IMR-90 (cell line): ENCODE data around the gene NEIL1. TPM values are rescaled to one million over a fixed set of nuclear protein-coding genes. Genes with fewer than 3 reads are reported as not detected.

Experiments
- ATAC-seq: fragments of 200-7000 bp; cut with Tn5 transposase; 2 replicates; pipeline ENCODE4 v1.9.1; 2020; ENCODE audit warnings: low read depth, mild to moderate bottlenecking, moderate library complexity
- BruUV-seq: library from RNA; stranded (reverse); fragments of 400-500 nt; replicated peaks from 2 replicates; lab custom pipeline; 2021; lab: Mats Ljungman, UMichigan
- CTCF ChIA-PET: fragments of 300-600 bp; formaldehyde crosslinking; extraction: SDS; loops from one replicate; lab custom pipeline; 2021; ENCODE audit warnings: antibody characterized with exemption; lab: Yijun Ruan, JAX
- POLR2A ChIA-PET: fragments of 300-600 bp; sonication (Branson Sonifier 250); formaldehyde crosslinking; loops from one replicate; lab custom pipeline; 2022; ENCODE audit warnings: antibody characterized with exemption; ENCODE audit not compliant: unreplicated experiment; lab: Charles Lee
- DNase-seq: peaks from one replicate; pipeline ENCODE4 v3.0.0; 2013
- H2AFZ ChIP-seq: replicated peaks from 2 replicates; pipeline ENCODE3; 2013; ENCODE audit warnings: low read length, mild to moderate bottlenecking; ENCODE audit not compliant: poor library complexity
- H2AK5ac ChIP-seq: 2 replicates; pipeline ENCODE4 v1.6.1; 2013; ENCODE audit warnings: low read depth, low read length, inconsistent platforms
- H2AK9ac ChIP-seq: replicated peaks from 2 replicates; pipeline ENCODE3; 2013; ENCODE audit warnings: mild to moderate bottlenecking, low read depth, low read length, moderate library complexity; ENCODE audit not compliant: poor library complexity
- H2BK120ac ChIP-seq: 2 replicates; pipeline ENCODE4 v1.6.1; 2013; ENCODE audit warnings: low read depth, low read length, inconsistent platforms
- H2BK15ac ChIP-seq: 3 replicates; pipeline ENCODE4 v1.6.1; 2013; ENCODE audit warnings: low read depth, low read length, inconsistent platforms
- H2BK20ac ChIP-seq: 2 replicates; pipeline ENCODE4 v1.6.1; 2013; ENCODE audit warnings: low read depth, mild to moderate bottlenecking, inconsistent platforms, low read length, moderate library complexity
- H2BK5ac ChIP-seq: 2 replicates; pipeline ENCODE4 v1.6.1; 2013; ENCODE audit warnings: mild to moderate bottlenecking, low read depth, low read length, inconsistent platforms; ENCODE audit not compliant: poor library complexity, severe bottlenecking
- H3K14ac ChIP-seq: replicated peaks from 2 replicates; pipeline ENCODE4 v1.6.1; 2013; ENCODE audit warnings: low read depth, low read length, inconsistent platforms
- H3K18ac ChIP-seq: 2 replicates; pipeline ENCODE4 v1.6.1; 2013; ENCODE audit warnings: low read depth, low read length, control low read depth
- H3K23ac ChIP-seq: 2 replicates; pipeline ENCODE4 v1.6.1; 2013; ENCODE audit warnings: low read depth, low read length, inconsistent platforms
- H3K27ac ChIP-seq: 2 replicates; pipeline ENCODE4 v1.5.1; 2013; ENCODE audit warnings: mild to moderate bottlenecking, control low read depth, low read length; ENCODE audit not compliant: insufficient read depth
- H3K27me3 ChIP-seq: 2 replicates; pipeline ENCODE4 v1.6.1; 2013; ENCODE audit warnings: low read length; ENCODE audit not compliant: control insufficient read depth, insufficient read depth
- H3K36me3 ChIP-seq: 2 replicates; pipeline ENCODE4 v1.6.1; 2013; ENCODE audit warnings: low read length, mixed read lengths; ENCODE audit not compliant: control insufficient read depth, insufficient read depth
- H3K4ac ChIP-seq: 2 replicates; pipeline ENCODE4 v1.6.1; 2013; ENCODE audit warnings: low read depth, low read length, inconsistent platforms
- H3K4me1 ChIP-seq: 2 replicates; pipeline ENCODE4 v1.6.1; 2013; ENCODE audit warnings: low read length, mixed read lengths; ENCODE audit not compliant: control insufficient read depth, insufficient read depth
- H3K4me2 ChIP-seq: 2 replicates; pipeline ENCODE4 v1.6.1; 2013; ENCODE audit warnings: low read depth, mild to moderate bottlenecking, control low read depth, low read length, moderate library complexity
- H3K4me3 ChIP-seq: 2 replicates; pipeline ENCODE4 v1.5.1; 2013; ENCODE audit warnings: low read depth, mild to moderate bottlenecking, control low read depth, low read length, moderate library complexity; ENCODE audit not compliant: insufficient read depth
- H3K56ac ChIP-seq: 2 replicates; pipeline ENCODE4 v1.6.1; 2013; ENCODE audit warnings: low read length, inconsistent platforms; ENCODE audit not compliant: insufficient read depth; ENCODE audit errors: extremely low read depth
- H3K79me1 ChIP-seq, 2 experiments: 2 replicates each; pipeline ENCODE4 v1.6.1; 2013; ENCODE audit warnings: low read length in 2 of 2, inconsistent platforms in 1 of 2, low read depth in 1 of 2
- H3K9ac ChIP-seq: 2 replicates; pipeline ENCODE4 v1.6.1; 2013; ENCODE audit warnings: low read depth, low read length, control low read depth
- H3K9me1 ChIP-seq: 2 replicates; pipeline ENCODE4 v1.6.1; 2013; ENCODE audit warnings: low read length, inconsistent platforms; ENCODE audit not compliant: insufficient read depth
- H3K9me3 ChIP-seq: 2 replicates; pipeline ENCODE4 v1.6.1; 2013; ENCODE audit warnings: low read length; ENCODE audit not compliant: control insufficient read depth, insufficient read depth
- H4K20me1 ChIP-seq: 2 replicates; pipeline ENCODE4 v1.6.1; 2013; ENCODE audit warnings: low read length, inconsistent platforms; ENCODE audit not compliant: insufficient read depth
- H4K5ac ChIP-seq: 2 replicates; pipeline ENCODE4 v1.6.1; 2013; ENCODE audit warnings: mild to moderate bottlenecking, low read depth, low read length, control low read depth
- H4K8ac ChIP-seq, 2 experiments: 2 replicates each; pipeline ENCODE4 v1.6.1; 2013; ENCODE audit warnings: low read depth in 2 of 2, low read length in 2 of 2, control low read depth in 1 of 2, inconsistent platforms in 1 of 2
- H4K91ac ChIP-seq: 2 replicates; pipeline ENCODE4 v1.6.1; 2013; ENCODE audit warnings: low read depth, low read length, inconsistent platforms; ENCODE audit not compliant: insufficient read depth
- BHLHE40 ChIP-seq: fragments of 150-350 bp; IDR thresholded peaks from 2 replicates; pipeline ENCODE4 v1.6.1; 2016; ENCODE audit warnings: mild to moderate bottlenecking, low read depth, low read length
- CEBPB ChIP-seq: IDR thresholded peaks from 2 replicates; pipeline ENCODE4 v1.6.1; 2012; ENCODE audit warnings: low read depth, low read length, improper control_type of control experiment
- CHD1 ChIP-seq: IDR thresholded peaks from 2 replicates; pipeline ENCODE4 v1.6.1; 2012; ENCODE audit warnings: low read depth, low read length, improper control_type of control experiment
- FOS ChIP-seq: fragments of 150-350 bp; IDR thresholded peaks from 2 replicates; pipeline ENCODE4 v1.6.1; 2016; ENCODE audit warnings: low read depth, low read length
- MAZ ChIP-seq: IDR thresholded peaks from 2 replicates; pipeline ENCODE4 v1.6.1; 2012; ENCODE audit warnings: low read depth, mild to moderate bottlenecking, low read length, improper control_type of control experiment, moderate library complexity, borderline replicate concordance
- NFE2L2 ChIP-seq: fragments of 150-350 bp; IDR thresholded peaks from 2 replicates; pipeline ENCODE4 v1.6.1; 2016; ENCODE audit warnings: low read depth, mild to moderate bottlenecking, low read length
- POLR2A ChIP-seq: IDR thresholded peaks from 2 replicates; pipeline ENCODE4 v1.6.1; 2012; ENCODE audit warnings: mild to moderate bottlenecking, low read depth, low read length
- RAD21 ChIP-seq: IDR thresholded peaks from 2 replicates; pipeline ENCODE4 v1.6.1; 2012; ENCODE audit warnings: low read length, improper control_type of control experiment
- SMC3 ChIP-seq: fragments of 150-350 bp; IDR thresholded peaks from 2 replicates; pipeline ENCODE4 v1.6.1; 2016; ENCODE audit warnings: low read depth, mild to moderate bottlenecking, antibody characterized with exemption, low read length, moderate library complexity
- WGBS, 2 experiments: methylation state at CpG; one replicate each; pipeline versions ENCODE4 v1.1.5 to v1.1.7; 2013; ENCODE audit warnings: missing lambda C conversion rate in 2 of 2; ENCODE audit not compliant: insufficient read length in 1 of 2; ENCODE audit errors: extremely low coverage in 2 of 2; 5-methylcytosine and 5-hydroxymethylcytosine counted together
- dilution Hi-C: fragments of 300-500 bp; cut with HindIII; formaldehyde crosslinking; loops from one replicate; pipeline ENCODE4 v1.14.3; 2018; ENCODE audit warnings: low sequenced_read_pairs; ENCODE audit not compliant: unreplicated experiment
- in situ Hi-C: fragments of 300-500 bp; cut with MboI; formaldehyde crosslinking; loops from 3 replicates; pipeline ENCODE4 v1.14.3; 2019; ENCODE audit warnings: low sequenced_read_pairs, inconsistent platforms, mixed read lengths
- intact Hi-C: fragments of 100-400 bp; cut with micrococcal nuclease; formaldehyde crosslinking; loops from 2 replicates; pipeline ENCODE4 v1.10.0; 2022
- polyA plus RNA-seq, 3 experiments: library from polyadenylated mRNA; depleted of rRNA; stranded (reverse); fragments of >200 nt; gene quantifications; 2 replicates each; pipeline ENCODE4 v1.2.3, GENCODE V29; 2012; ENCODE audit warnings: low replicate concordance in 1 of 3
- total RNA-seq: library from RNA; depleted of rRNA; stranded (reverse); fragments of >200 nt; gene quantifications from 2 replicates; pipeline ENCODE4 v1.2.3, GENCODE V29; 2012
- TF ChIP-seq, protein P1 (sequence below): conservative IDR thresholded peaks from 2 replicates; pipeline ENCODE4 v1.5.1; 2012; ENCODE audit warnings: mild to moderate bottlenecking, low read depth, low read length, improper control_type of control experiment

The NEIL1 gene
- total and polyA plus RNA-seq, 2 of the 4 experiments (the other 2 are of a cell fraction): 1.1 to 3.6 TPM

- no peak for TF ChIP-seq MAZ
- TF ChIP-seq NFE2L2: no peak
These were observed 5.6 kb downstream of the NEIL1 start (continued) for GRCh38 chr15:75352186-75353080.

- H2AFZ ChIP-seq: no peak overlapping the region
- no peak overlapping the region for H3K9ac ChIP-seq
- no peak overlapping the region for H4K8ac ChIP-seq
- no peaks in the 10 kb centered on the region for H3K9me3 ChIP-seq
- peaks cover 28% of the 10 kb centered on the region for H3K36me3 ChIP-seq
- no peak overlapping the region for H4K5ac ChIP-seq
- dilution Hi-C loops (no loop called here), intact Hi-C loops (no loop called here), in situ Hi-C loops (no loop called here)
- no peak overlapping the region for H4K91ac ChIP-seq
- 0 out of 2 replicates have a peak, but pooled peaks cover 2% of the 10 kb centered on the region for H3K27me3 ChIP-seq
- H2BK120ac ChIP-seq: no peak overlapping the region
- no peak overlapping the region for H3K23ac ChIP-seq
- no TSS peak for BruUV-seq
- no peak overlapping the region for H3K4ac ChIP-seq
- H4K20me1 ChIP-seq: no peaks in the 10 kb centered on the region
- H3K14ac ChIP-seq: no peak overlapping the region
- H3K4me1 ChIP-seq: peaks cover 2% of the 10 kb centered on the region; the same call in 1 of the 2 replicates
- TF ChIP-seq, protein P1, sequence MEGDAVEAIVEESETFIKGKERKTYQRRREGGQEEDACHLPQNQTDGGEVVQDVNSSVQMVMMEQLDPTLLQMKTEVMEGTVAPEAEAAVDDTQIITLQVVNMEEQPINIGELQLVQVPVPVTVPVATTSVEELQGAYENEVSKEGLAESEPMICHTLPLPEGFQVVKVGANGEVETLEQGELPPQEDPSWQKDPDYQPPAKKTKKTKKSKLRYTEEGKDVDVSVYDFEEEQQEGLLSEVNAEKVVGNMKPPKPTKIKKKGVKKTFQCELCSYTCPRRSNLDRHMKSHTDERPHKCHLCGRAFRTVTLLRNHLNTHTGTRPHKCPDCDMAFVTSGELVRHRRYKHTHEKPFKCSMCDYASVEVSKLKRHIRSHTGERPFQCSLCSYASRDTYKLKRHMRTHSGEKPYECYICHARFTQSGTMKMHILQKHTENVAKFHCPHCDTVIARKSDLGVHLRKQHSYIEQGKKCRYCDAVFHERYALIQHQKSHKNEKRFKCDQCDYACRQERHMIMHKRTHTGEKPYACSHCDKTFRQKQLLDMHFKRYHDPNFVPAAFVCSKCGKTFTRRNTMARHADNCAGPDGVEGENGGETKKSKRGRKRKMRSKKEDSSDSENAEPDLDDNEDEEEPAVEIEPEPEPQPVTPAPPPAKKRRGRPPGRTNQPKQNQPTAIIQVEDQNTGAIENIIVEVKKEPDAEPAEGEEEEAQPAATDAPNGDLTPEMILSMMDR: no peak
- TF ChIP-seq BHLHE40 (no peak), SMC3 (no peak), CEBPB (no peak), RAD21 (no peak), MAZ (no peak), FOS (no peak), CHD1 (no peak), POLR2A (no peak)
- H2BK15ac ChIP-seq: no peak overlapping the region
- H3K79me1 ChIP-seq: no peaks in the 10 kb centered on the region
- no peak overlapping the region for H3K18ac ChIP-seq
- H3K56ac ChIP-seq: no peak overlapping the region
- ChIA-PET POLR2A (interaction anchor here (0.7 kb wide), 1 partner anchor 322 kb away, joined by 4 read pairs; no protein-coding TSS in a partner anchor), CTCF (interaction anchor here (0.5 to 1.6 kb wide), 2 partner anchors 14 to 23 kb away, joined by 3 to 5 read pairs; no protein-coding TSS in a partner anchor)
- H3K9me1 ChIP-seq: peaks cover 20% of the 10 kb centered on the region
- DNase-seq (no peak), ATAC-seq (no peak)
- H3K27ac ChIP-seq: no peak overlapping the region
- no peak overlapping the region for H2BK5ac ChIP-seq
- no peak overlapping the region for H2AK5ac ChIP-seq
- H2AK9ac ChIP-seq: no peak overlapping the region
- no peak overlapping the region for H3K4me3 ChIP-seq
- H2BK20ac ChIP-seq: no peak overlapping the region
- no peak overlapping the region for H3K4me2 ChIP-seq
- WGBS, 2 experiments: 60% methylated on average over 1 of the region's 7 CpGs; no CpG with 5 or more reads in 1 of the 2 experiments
These were observed 6.8 kb downstream of the NEIL1 start for GRCh38 chr15:75353604-75354003.
